Keratinocyte (primary cell): ENCODE results near the gene SSH2. TPM values are rescaled to one million over a fixed set of nuclear protein-coding genes. Genes with fewer than 3 reads are reported as not detected.

Source experiments
- DNase-seq: peaks from one replicate; pipeline ENCODE4 v3.0.0-alpha.2; 2011; ENCODE audit warnings: low read depth, missing footprints, low spot score
- FAIRE-seq: peaks from 2 replicates; lab custom pipeline; 2011; peaks lifted over from hg19 to GRCh38; lab: Jason Lieb, UNC
- H2AFZ ChIP-seq: 2 replicates; pipeline ENCODE4 v1.6.0; 2012; ENCODE audit warnings: low read length, control low read depth, inconsistent platforms; ENCODE audit not compliant: control insufficient read depth
- H3K27ac ChIP-seq: 2 replicates; pipeline ENCODE4 v1.5.1; 2011; ENCODE audit warnings: low read length; ENCODE audit not compliant: control insufficient read depth, insufficient read depth
- H3K27me3 ChIP-seq: 3 replicates; pipeline ENCODE4 v1.6.0; 2011; ENCODE audit warnings: low read length; ENCODE audit not compliant: control insufficient read depth, insufficient read depth; ENCODE audit errors: extremely low read depth
- H3K36me3 ChIP-seq, 2 experiments: 2 replicates in 1 of 2; 3 replicates in 1 of 2; pipeline ENCODE4 v1.5.1; 2011; ENCODE audit warnings: low read length in 2 of 2, mild to moderate bottlenecking in 1 of 2; ENCODE audit not compliant: control insufficient read depth in 2 of 2, insufficient read depth in 2 of 2; ENCODE audit errors: extremely low read depth in 1 of 2
- H3K4me1 ChIP-seq: 3 replicates; pipeline ENCODE4 v1.5.1; 2011; ENCODE audit warnings: low read length; ENCODE audit not compliant: control insufficient read depth, insufficient read depth; ENCODE audit errors: extremely low read depth
- H3K4me2 ChIP-seq: 3 replicates; pipeline ENCODE4 v1.6.0; 2011; ENCODE audit warnings: low read depth, low read length; ENCODE audit not compliant: control insufficient read depth, insufficient read depth; ENCODE audit errors: extremely low read depth
- H3K4me3 ChIP-seq, 3 experiments: fragments of 200-600 bp in 1 of 3; sonication (generic) in 1 of 3; 2 replicates in 2 of 3; 3 replicates in 1 of 3; pipeline ENCODE4 v1.5.1; 2011 to 2016; ENCODE audit warnings: low read length in 3 of 3, mild to moderate bottlenecking in 3 of 3, control low read depth in 2 of 3, inconsistent platforms in 1 of 3, low read depth in 1 of 3, mixed read lengths in 1 of 3, mixed run types in 1 of 3, moderate library complexity in 1 of 3; ENCODE audit not compliant: control insufficient read depth in 2 of 3, insufficient read depth in 2 of 3; ENCODE audit errors: extremely low read depth in 1 of 3
- H3K79me2 ChIP-seq: 2 replicates; pipeline ENCODE4 v1.6.0; 2012; ENCODE audit warnings: low read length; ENCODE audit not compliant: control insufficient read depth, insufficient read depth
- H3K9ac ChIP-seq: 3 replicates; pipeline ENCODE4 v1.6.0; 2011; ENCODE audit warnings: low read length; ENCODE audit not compliant: control insufficient read depth, insufficient read depth; ENCODE audit errors: extremely low read depth
- H3K9me1 ChIP-seq: 3 replicates; pipeline ENCODE4 v1.6.0; 2011; ENCODE audit warnings: low read length; ENCODE audit not compliant: control insufficient read depth, insufficient read depth; ENCODE audit errors: extremely low read depth
- H3K9me3 ChIP-seq: 2 replicates; pipeline ENCODE4 v1.5.1; 2012; ENCODE audit warnings: low read depth, low read length; ENCODE audit not compliant: control insufficient read depth
- H4K20me1 ChIP-seq: 3 replicates; pipeline ENCODE4 v1.6.0; 2011; ENCODE audit warnings: low read length; ENCODE audit not compliant: control insufficient read depth, insufficient read depth; ENCODE audit errors: extremely low read depth
- EZH2 ChIP-seq: IDR thresholded peaks from one replicate; pipeline ENCODE4 v1.6.1; 2012; ENCODE audit warnings: inconsistent platforms, mild to moderate bottlenecking, low read length, moderate library complexity
- dilution Hi-C: fragments of 300-500 bp; cut with MboI; formaldehyde crosslinking; loops from one replicate; pipeline ENCODE4 v1.7.0; 2020; ENCODE audit warnings: low sequenced_read_pairs; ENCODE audit not compliant: extremely low pct_ligation_motif_present
- polyA plus RNA-seq, 5 experiments: library from polyadenylated mRNA; depleted of rRNA in 3 of 5; stranded (reverse) in 3 of 5; stranded (forward) in 1 of 5; unstranded in 1 of 5; fragments of >200 nt; gene quantifications; 1 replicate in 1 of 5; 2 replicates in 3 of 5; 3 replicates in 1 of 5; pipeline versions ENCODE4 v1.2.1 to v1.2.3, GENCODE V29; 2011 to 2012; ENCODE audit warnings: missing spikeins in 2 of 5, low read depth in 1 of 5, low replicate concordance in 1 of 5
- TF ChIP-seq, protein P1 (sequence below), 3 experiments: IDR thresholded peaks in 1 of 3; conservative IDR thresholded peaks in 1 of 3; optimal IDR thresholded peaks in 1 of 3; 2 replicates in 2 of 3; 3 replicates in 1 of 3; pipeline versions ENCODE3 to v1.5.1; 2011; ENCODE audit warnings: low read length in 3 of 3, mild to moderate bottlenecking in 3 of 3, moderate library complexity in 2 of 3, control low read depth in 1 of 3, inconsistent platforms in 1 of 3; ENCODE audit not compliant: insufficient read depth in 2 of 3; ENCODE audit errors: extremely low read depth in 1 of 3

The SSH2 gene
- polyA plus RNA-seq, 1 donor (not counting 4 experiments of a cell fraction or from before 2014, with no cell fraction given), result 13.9 TPM

- Histone ChIP-seq H3K79me2 (no peaks in the 10 kb centered on the region), H4K20me1 (no peaks in the 10 kb centered on the region), H3K9me1 (no peaks in the 10 kb centered on the region), H3K27ac (peak overlapping the region; percentile 72), H3K4me3 (no peak overlapping the region), H3K4me2 (peak overlapping the region; percentile 33), H3K9ac (peak overlapping the region; percentile 5), H2AFZ (no peak overlapping the region), H3K27me3 (no peaks in the 10 kb centered on the region), H3K36me3 (peaks cover 5 to 6% of the 10 kb centered on the region in 2 experiments), H3K9me3 (no peaks in the 10 kb centered on the region), H3K4me1 (peaks cover 16% of the 10 kb centered on the region)
- TF ChIP-seq EZH2, result no peak
- TF ChIP-seq, protein P1, sequence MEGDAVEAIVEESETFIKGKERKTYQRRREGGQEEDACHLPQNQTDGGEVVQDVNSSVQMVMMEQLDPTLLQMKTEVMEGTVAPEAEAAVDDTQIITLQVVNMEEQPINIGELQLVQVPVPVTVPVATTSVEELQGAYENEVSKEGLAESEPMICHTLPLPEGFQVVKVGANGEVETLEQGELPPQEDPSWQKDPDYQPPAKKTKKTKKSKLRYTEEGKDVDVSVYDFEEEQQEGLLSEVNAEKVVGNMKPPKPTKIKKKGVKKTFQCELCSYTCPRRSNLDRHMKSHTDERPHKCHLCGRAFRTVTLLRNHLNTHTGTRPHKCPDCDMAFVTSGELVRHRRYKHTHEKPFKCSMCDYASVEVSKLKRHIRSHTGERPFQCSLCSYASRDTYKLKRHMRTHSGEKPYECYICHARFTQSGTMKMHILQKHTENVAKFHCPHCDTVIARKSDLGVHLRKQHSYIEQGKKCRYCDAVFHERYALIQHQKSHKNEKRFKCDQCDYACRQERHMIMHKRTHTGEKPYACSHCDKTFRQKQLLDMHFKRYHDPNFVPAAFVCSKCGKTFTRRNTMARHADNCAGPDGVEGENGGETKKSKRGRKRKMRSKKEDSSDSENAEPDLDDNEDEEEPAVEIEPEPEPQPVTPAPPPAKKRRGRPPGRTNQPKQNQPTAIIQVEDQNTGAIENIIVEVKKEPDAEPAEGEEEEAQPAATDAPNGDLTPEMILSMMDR (optimal IDR thresholded peaks at IDR 0.05 in 1 of 3, IDR thresholded peaks at IDR 0.05 in 1 of 3, conservative IDR thresholded peaks at IDR 0.05 in 1 of 3; ENCODE audit: extremely low read depth in 1 of 3, insufficient read depth in 2 of 3, low read length in 3 of 3), result no peak
- dilution Hi-C loops, result no loop called here
- FAIRE-seq (no peak), DNase-seq (no peak)
Measured at GRCh38 chr17:29665481-29665810, 264.6 kb downstream of the SSH2 start.

DNA sequence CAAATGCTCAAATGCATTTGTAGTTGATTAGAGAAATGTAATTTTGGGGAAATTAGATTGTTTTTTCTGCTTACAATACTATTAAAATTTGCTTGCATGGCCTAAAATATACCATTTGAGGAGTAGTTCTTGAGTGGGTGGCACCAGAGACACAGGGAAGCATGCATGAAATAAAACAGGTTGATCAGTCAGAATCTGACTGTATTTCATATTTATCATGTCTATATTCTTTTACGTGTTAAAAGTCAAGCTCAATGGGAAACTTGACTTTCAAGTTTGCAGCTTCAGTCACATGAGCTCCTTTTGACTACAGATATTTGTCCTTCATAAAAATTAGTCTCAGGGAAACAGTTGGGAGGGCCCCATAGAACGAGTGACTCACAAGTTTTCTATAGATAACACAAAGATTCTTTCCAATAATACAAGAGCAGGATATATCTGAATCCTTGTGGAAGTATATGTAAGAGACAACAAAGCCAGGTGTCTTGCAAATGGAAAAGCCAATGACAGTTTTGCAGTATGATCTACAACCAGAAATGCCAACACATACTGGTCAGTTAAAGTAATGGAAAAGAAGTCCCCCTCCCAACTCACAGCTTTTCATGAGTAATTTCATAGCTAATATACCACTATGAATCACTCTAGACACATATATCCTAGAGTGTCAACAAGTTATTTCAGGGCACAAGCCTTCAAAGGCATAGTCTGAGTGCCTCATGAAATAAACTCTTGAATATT is 265.1 kb downstream of the SSH2 start:
- H3K79me2 ChIP-seq, result no peaks in the 10 kb centered on the region
- no peaks in the 10 kb centered on the region for H3K9me3 ChIP-seq
- H3K4me3 ChIP-seq, result no peak overlapping the region
- FAIRE-seq, result peak; percentile 62
- H3K27me3 ChIP-seq, result no peaks in the 10 kb centered on the region
- no peak for TF ChIP-seq EZH2
- TF ChIP-seq, protein P1 (optimal IDR thresholded peaks at IDR 0.05 in 1 of 3, IDR thresholded peaks at IDR 0.05 in 1 of 3, conservative IDR thresholded peaks at IDR 0.05 in 1 of 3; ENCODE audit: extremely low read depth in 1 of 3, insufficient read depth in 2 of 3, low read length in 3 of 3), result no peak
- DNase-seq, result peak; percentile 54
- no peaks in the 10 kb centered on the region for H4K20me1 ChIP-seq
- dilution Hi-C loops, result no loop called here
- H3K9ac ChIP-seq, result no peak overlapping the region
- no peaks in the 10 kb centered on the region for H3K9me1 ChIP-seq
- peak overlapping the region; percentile 72 for H3K27ac ChIP-seq
- peaks cover 16% of the 10 kb centered on the region for H3K4me1 ChIP-seq
- H2AFZ ChIP-seq, result no peak overlapping the region
- peaks cover 5 to 6% of the 10 kb centered on the region in 2 experiments for H3K36me3 ChIP-seq
- peak overlapping the region; percentile 33 for H3K4me2 ChIP-seq
